HEK293 (cell line): ENCODE results near the gene MISP3.

Experiments
- AEBP2 ChIP-seq: fragments of 450-650 bp; formaldehyde crosslinking; IDR thresholded peaks from 2 replicates; pipeline ENCODE4 v1.5.1; 2016; ENCODE audit warnings: missing biosample characterization, missing genetic modification characterization, borderline replicate concordance
- CTCF ChIP-seq: fragments of 450-650 bp; formaldehyde crosslinking; IDR thresholded peaks from 2 replicates; pipeline ENCODE4 v1.5.1; 2016; ENCODE audit warnings: missing biosample characterization, missing genetic modification characterization
- ZNF114 ChIP-seq: fragments of 450-650 bp; formaldehyde crosslinking; IDR thresholded peaks from 2 replicates; pipeline ENCODE4 v1.5.0; 2017; ENCODE audit warnings: missing biosample characterization, missing genetic modification characterization
- ZNF248 ChIP-seq: fragments of 450-650 bp; formaldehyde crosslinking; IDR thresholded peaks from 2 replicates; pipeline ENCODE4 v1.5.1; 2017; ENCODE audit warnings: missing biosample characterization, missing genetic modification characterization
- ZNF274 ChIP-seq, 2 experiments: fragments of 200-500 bp in 1 of 2; fragments of 450-650 bp in 1 of 2; sonication (Bioruptor generic) in 1 of 2; formaldehyde crosslinking in 1 of 2; IDR thresholded peaks; 2 replicates each; pipeline versions ENCODE4 v1.5.1 to v1.6.1; 2014 to 2016; ENCODE audit warnings: borderline replicate concordance in 1 of 2, inconsistent platforms in 1 of 2, low read length in 1 of 2, missing biosample characterization in 1 of 2, missing genetic modification characterization in 1 of 2
- ZNF530 ChIP-seq: fragments of 450-650 bp; formaldehyde crosslinking; IDR thresholded peaks from 2 replicates; pipeline ENCODE4 v1.5.1; 2016; ENCODE audit warnings: low read depth, missing biosample characterization, missing genetic modification characterization
- ZNF549 ChIP-seq: fragments of 450-650 bp; IDR thresholded peaks from 2 replicates; pipeline ENCODE4 v1.5.1; 2018; ENCODE audit warnings: missing biosample characterization, missing genetic modification characterization, mild to moderate bottlenecking, inconsistent platforms, moderate library complexity
- ZNF654 ChIP-seq: fragments of 450-650 bp; formaldehyde crosslinking; IDR thresholded peaks from 2 replicates; pipeline ENCODE4 v1.5.1; 2016; ENCODE audit warnings: low read depth, missing biosample characterization, missing genetic modification characterization

- no peak for TF ChIP-seq ZNF114 (tag by site-specific recombination)
- no peak for TF ChIP-seq ZNF248 (tag by site-specific recombination)
- TF ChIP-seq CTCF (tag by site-specific recombination) = no peak
- no peak for TF ChIP-seq AEBP2
- TF ChIP-seq ZNF274 (IDR thresholded peaks at IDR 0.05; ENCODE audit: low read length) = no peak
- TF ChIP-seq ZNF274 (tag by site-specific recombination; IDR thresholded peaks at IDR 0.05; ENCODE audit: borderline replicate concordance) = no peak
- no peak for TF ChIP-seq ZNF654
- no peak for TF ChIP-seq ZNF549
- no peak for TF ChIP-seq ZNF530 (tag by site-specific recombination)
These were observed 43.9 kb downstream of the MISP3 start for GRCh38 chr19:14116525-14116917.
